GM12874 (cell line): Measurements from ENCODE around the gene GTF2IRD1.

Experiments used
- CTCF ChIP-seq: IDR thresholded peaks from 2 replicates; pipeline ENCODE4 v1.5.1; 2011; ENCODE audit warnings: low read depth, mild to moderate bottlenecking, control low read depth, low read length, moderate library complexity; ENCODE audit not compliant: insufficient read depth

GTF2IRD1 gene

GRCh38 chr7:74515276-74515675 lies 61.6 kb downstream of the GTF2IRD1 start:
- TF ChIP-seq CTCF, result no peak

- no peak for TF ChIP-seq CTCF
Measured at GRCh38 chr7:74516214-74516613, 62.5 kb downstream of the GTF2IRD1 start.

GRCh38 chr7:74518041-74518440 lies 64.3 kb downstream of the GTF2IRD1 start:
- TF ChIP-seq CTCF, result no peak

- no peak for TF ChIP-seq CTCF
Measured at GRCh38 chr7:74518654-74519053, 64.9 kb downstream of the GTF2IRD1 start.

- no peak for TF ChIP-seq CTCF
Measured at GRCh38 chr7:74519395-74519794, 65.7 kb downstream of the GTF2IRD1 start.

GRCh38 chr7:74521855-74522254 lies 68.1 kb downstream of the GTF2IRD1 start:
- TF ChIP-seq CTCF, result no peak

- no peak for TF ChIP-seq CTCF
Measured at GRCh38 chr7:74522281-74522905, 68.7 kb downstream of the GTF2IRD1 start.
